Measurements from ENCODE around the gene IFIT1B.
"Not testable (repeated sequence)": the region's sequence is repeated elsewhere in the genome, so short reads cannot be mapped to it uniquely, and the experiment has no call there.

The IFIT1B gene

DNA sequence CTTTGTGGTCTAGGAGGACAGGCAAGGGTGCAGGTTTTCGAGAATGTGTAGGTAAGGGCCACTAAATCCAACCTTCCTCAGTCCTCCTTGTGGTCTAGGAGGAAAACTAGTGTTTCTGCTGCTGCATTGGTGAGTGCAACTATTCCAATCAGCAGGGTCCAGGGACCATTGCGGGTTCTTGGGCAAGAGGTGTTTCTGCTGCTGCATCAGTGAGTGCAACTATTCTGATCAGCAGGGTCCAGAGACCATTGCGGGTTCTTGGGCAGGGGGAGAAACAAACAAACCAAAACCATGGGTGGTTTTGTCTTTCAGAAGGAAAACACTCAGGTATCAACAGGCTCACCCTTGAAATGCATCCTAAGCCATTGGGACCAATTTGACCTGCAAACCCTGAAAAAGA, 29.9 kb downstream of the IFIT1B start:
- not testable (repeated sequence) for FAIRE-seq; DNase-seq (ENCODE audit: insufficient read length, low spot score)

DNA sequence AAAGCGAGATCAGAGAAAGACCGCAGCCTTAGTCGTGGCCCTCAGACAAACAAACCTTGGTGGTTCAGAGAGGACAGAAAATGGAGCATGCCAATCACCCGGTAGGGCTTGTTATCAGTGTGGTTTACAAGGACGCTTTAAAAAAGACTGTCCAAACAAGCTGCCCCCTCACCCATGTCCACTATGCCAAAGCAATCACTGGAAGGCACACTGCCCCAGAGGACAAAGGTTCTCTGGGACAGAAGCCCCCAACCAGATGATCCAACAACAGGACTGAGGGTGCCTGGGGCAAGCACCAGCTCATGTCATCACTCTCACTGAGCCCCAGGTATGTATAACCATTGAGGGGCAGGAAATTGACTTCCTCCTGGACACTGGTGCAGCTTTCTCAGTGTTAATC, 31.4 kb downstream of the IFIT1B start:
- DNase-seq (ENCODE audit: insufficient read length, low spot score); FAIRE-seq: not testable (repeated sequence)

DNA sequence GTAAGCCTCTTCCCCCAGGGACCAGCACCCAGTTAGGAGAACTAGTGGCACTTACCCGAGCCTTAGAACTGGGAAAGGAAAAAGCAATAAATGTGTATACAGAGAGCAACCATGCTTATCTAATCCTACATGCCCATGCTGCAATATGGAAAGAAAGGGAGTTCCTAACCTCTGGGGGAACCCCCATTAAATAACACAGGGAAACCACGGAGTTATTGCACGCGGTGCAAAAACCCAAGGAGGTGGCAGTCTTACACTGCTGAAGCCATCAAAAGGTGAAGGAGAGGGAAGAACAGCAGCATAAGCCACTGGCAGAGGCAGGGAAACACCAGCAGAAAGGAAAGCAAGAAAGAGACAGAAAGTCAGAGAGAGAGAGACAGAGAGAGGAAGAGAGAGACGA, 32.7 kb downstream of the IFIT1B start:
- not testable (repeated sequence) for FAIRE-seq; DNase-seq (ENCODE audit: insufficient read length, low spot score)

DNA sequence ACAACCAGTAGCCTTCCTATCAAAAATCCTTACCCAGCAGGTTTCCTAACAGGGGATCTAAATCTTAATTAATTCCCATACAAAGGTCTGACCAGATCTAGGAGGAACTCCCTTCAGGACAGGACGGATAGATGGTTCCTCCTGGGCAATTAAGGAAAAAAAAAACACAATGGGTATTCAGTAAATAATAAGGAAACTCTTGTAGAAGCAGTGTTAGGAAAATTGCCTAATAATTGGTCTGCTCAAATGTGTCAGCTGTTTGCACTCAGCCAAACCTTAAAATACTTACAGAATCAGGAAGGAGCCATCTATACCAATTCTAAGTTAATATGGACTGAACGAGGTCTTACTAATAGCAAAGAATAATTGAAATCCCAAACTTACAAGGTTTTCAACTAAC, 33.3 kb downstream of the IFIT1B start:
- DNase-seq (ENCODE audit: insufficient read length, low spot score); FAIRE-seq: not testable (repeated sequence)

DNA sequence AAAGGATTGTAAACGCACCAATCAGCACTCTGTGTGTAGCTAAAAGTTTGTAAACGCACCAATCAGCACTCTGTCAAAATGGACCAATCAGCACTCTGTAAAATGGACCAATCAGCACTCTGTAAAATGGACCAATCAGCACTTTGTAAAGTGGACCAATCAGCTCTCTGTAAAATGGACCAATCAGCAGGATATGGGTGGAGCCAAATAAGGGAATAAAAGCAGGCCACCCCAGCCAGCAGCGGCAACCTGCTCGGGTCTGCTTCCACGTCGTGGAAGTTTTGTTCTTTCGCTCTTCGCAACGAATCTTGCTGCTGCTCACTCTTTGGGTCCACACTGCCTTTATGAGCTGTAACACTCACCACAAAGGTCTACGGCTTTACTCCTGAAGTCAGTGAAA, 34.4 kb downstream of the IFIT1B start:
- not testable (repeated sequence) for DNase-seq (ENCODE audit: insufficient read length, low spot score); FAIRE-seq

DNA sequence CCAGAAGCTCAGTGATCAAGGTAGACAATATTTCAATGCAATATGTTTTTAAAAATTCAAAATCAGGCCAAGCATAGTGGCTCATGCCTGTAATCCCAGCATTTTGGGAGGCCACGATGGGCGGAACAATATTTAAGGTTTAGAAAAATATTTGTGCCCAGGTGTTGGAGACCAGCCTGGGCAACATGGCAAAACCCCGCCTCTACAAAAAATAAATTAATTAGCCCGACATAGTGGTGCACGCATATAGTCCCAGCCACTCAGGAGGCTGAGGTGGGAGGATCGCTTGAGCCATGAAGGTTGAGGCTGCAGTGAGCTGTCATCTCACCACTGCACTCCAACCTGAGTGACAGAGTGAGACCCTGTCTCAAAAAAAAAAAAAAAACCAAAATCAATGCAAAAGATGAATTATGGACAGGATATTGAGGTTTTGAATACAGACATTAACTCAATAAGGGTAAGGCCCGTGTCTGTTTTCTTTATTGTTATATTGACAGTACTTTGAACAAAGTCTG, 35.6 kb downstream of the IFIT1B start:
- FAIRE-seq (no peak), DNase-seq (ENCODE audit: insufficient read length, low spot score) (no peak)

DNA sequence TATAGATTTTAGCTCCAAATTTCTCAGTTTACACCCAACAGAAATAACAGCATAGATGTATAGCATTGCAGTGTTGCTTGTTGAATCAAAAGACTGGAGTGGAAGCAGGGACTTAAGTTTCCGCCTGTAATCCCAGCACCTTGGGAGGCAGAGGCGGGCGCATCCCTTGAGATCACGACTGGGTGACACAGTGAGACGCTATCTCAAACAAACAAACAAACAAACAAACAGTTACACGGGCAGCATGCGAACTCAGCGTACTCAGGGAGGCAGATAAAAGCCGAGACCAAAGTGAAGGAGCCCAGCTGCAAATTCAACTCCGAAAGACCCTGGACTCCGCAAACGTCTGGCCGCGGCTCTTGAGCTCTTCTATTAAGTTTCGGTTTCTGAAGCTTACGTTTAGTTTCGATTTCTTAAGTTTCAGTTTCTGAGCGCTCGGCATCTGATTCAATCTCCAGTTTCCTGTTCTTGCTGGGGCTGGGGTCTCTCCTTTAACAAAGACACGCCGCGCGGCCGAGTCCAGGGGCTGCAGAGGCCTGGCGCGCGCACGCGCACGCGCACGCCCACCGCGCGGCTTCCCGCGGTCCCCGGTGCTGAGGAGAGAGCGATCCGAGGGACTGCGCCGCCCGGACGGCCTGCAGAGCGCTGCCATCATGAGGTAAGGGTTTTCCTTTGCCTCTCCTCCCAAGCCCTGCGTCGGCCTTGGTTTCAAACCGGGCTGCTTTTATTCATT, 36.5 kb downstream of the IFIT1B start, which contains the start of gene IFIT5:
IFIT5 (plus strand) TSS at position 423 of the 733 bp plus-strand sequence; CDS start at position 654, 231 bp downstream.
- FAIRE-seq (no peak), DNase-seq (ENCODE audit: insufficient read length, low spot score) (peak; percentile 65)

DNA sequence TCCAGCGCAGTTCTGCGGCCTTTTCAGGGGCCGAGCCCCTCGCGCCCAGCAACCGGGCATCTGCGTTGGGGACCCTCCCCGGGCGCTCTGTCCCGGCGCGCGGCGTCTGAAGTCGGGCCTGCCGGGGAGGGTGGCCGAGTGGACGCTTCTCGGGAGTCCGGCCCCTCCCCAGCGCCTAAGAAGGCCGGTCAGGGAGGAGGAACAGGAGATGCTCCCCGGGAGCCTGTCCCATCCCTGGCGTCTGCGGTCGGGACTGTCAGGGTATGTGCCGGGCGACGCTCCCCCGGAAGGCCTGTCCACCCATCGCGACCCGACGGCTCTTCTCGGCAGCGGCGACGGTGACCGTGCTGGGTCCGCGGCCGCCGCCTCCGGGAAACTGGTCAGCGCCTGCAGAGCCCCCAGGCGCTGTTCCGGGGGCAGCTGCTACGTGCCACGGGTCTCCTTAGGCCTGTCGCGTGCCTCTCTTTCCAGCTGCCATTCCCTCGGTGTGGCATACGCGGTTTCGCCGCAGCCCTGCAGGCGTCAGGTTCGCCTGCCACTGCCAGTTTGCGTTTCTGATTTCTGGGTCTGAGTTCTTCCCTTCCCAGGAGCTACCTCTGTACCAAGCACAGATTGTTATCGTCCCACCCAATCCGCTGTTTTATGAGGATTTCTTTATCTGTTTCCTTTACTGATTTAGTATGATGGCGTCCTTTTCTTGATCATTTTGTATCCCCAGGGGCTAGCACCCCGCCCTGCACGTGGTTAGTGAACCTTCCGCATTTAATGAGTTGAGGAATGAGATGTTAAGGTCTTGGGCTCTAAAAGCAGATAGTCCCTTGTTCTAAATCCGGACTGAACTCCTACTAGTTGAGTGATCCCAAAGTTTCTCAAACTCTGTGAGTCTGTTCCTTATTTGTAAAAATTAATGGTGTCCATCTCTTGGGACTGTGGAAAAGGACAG, 37.3 kb downstream of the IFIT1B start:
- peak; percentile 42 for FAIRE-seq
- DNase-seq (ENCODE audit: insufficient read length, low spot score) = peak; percentile 25

DNA sequence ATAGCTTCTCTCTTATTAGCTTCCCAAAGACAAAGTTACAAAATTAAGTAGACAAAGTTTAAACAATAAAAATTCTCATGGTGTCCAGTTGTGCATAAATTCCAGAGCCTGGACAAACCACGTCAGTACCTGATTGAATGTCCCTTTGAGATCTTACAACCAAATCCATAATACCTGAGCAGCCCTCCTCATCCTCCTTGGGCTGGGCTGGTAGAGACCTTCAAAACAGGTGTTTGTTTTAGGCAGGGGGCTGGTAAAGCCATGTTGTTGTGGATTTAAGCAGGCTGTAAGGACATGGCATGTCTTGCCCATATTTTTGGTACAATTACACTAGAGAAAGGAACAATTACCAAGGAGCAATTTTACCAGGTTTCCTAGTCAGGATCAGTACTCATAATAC, 38.6 kb downstream of the IFIT1B start:
- no peak for FAIRE-seq
- no peak for DNase-seq (ENCODE audit: insufficient read length, low spot score)

DNA sequence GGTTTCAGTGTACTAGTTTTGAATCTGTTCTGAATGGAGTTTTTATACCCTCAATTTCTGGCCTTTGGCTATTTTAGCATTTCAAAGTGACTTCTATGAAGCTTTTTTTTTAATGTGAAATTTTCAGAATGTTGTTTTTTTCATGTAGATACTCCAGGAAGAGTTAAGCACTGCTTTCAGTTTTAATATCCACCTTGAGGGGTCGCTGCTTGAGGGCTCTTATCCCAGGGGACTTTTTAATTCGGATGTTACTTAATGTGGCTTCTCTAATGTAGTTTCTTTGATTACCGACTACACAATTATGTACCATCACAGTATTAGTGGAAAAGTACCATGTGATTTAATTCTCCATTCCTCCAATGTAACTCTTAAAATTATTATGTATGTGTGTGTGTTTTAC, 41.7 kb downstream of the IFIT1B start:
- DNase-seq (ENCODE audit: insufficient read length, low spot score) (no peak), FAIRE-seq (no peak)

DNA sequence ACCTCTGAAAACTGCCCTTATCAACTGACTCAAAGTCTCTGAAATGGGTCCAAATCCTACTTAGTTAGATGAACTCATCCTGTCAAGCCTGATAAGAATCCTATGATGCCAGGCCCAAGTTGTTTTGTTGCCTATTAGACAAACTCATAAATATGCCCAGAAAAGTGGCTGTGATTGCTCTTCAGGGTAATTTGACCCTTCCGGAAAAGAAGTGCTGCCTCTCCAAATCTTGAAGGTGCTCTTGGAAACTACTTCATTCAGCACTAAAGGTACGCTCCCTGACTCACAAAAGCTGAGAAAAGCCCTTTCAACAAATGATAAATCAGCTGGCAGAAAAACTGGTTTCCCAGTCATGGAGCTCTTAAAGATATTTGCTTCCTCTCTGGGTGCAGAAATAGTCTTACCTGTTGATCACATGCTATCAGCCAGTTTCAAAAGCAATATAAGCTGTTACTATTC, 43.2 kb downstream of the IFIT1B start:
- DNase-seq (ENCODE audit: insufficient read length, low spot score) = no peak
- no peak for FAIRE-seq

DNA sequence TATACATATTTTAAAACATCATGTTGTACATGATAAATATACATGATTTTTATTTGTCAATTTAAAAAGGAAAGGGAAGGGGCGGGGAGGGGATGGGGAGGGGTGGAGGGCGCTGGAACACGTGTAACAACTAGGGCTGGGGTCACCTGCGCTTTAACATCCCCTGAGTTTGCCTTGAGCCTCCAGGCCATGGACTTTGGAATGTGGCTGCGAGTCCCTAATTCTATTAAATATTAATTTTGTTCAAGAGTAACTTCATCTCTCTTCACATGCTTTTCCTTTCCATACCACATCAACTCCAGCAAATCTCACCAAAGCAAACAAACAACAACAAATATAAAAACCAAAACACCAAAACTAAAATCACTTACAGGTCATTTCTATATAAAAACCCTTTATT, 47.1 kb downstream of the IFIT1B start:
- no peak for FAIRE-seq
- no peak for DNase-seq (ENCODE audit: insufficient read length, low spot score)

DNA sequence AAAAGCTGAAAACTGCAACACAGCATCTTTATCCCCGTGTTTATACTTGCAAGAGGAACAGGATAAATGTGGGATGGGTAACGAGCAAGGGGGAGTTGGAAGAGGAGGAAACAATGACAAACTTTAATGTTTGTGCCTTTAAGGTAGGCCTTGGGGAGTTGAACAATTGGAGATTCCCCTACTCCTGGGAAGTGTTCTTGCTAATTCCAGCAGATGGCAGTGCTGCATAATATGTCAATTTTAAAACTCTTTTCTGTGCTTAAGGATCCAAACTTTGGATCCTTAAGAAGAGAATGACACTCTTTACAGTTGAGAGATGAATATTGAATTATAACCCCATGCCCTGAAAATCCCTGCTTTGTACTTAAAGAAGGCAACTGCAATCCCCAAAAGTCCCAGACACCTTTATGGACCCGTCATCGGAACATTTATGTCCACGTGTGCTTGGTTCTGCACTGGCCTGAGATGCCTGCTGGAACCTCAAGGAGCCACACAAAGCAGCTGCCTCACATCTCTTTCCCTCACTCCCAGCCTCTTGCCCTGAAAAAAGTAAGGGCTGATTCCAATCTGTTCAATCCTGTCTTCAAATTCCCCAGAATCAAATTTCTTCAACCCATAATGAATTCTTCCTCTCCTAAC, 48.5 kb downstream of the IFIT1B start:
- FAIRE-seq (peak; percentile 36), DNase-seq (ENCODE audit: insufficient read length, low spot score) (peak; percentile 56)

DNA sequence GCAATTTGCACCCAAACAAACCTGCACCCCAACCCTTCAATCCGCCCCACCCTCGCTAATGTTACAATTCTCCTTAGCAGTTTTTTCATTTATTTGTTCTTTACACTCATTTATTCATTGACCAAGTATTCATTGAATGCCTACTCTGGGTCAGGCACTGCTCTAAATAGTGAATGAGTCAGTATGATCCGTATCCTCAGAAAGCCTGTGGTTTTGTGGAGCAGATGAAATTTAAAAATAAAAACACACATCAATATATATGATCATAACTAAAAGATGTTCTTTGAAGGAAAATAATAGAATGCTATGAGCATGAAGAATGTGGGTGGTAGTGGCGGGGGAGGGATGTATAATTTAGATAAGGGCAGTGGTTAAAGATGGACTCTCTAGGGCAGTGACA, 49.8 kb downstream of the IFIT1B start:
- FAIRE-seq (no peak), DNase-seq (ENCODE audit: insufficient read length, low spot score) (no peak)

DNA sequence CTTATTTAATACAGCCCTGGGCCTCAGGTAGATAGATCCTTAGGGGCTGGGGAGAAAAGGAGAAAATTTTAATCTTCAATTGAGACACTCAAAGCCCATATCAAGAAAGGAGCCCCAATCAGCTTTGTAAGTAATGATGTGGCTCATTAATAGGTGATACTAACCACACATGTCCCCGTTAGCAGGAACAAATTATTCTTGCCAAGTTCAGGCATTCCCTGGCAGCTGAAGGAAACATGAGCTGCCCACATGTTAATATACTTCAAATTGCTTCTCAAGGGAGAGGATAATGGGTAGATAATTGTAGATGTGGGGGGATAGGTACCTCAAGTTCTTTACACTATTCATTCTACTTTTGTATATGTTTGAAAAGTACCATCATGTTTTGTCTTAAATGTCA, 51.0 kb downstream of the IFIT1B start:
- DNase-seq (ENCODE audit: insufficient read length, low spot score) = no peak
- no peak for FAIRE-seq

DNA sequence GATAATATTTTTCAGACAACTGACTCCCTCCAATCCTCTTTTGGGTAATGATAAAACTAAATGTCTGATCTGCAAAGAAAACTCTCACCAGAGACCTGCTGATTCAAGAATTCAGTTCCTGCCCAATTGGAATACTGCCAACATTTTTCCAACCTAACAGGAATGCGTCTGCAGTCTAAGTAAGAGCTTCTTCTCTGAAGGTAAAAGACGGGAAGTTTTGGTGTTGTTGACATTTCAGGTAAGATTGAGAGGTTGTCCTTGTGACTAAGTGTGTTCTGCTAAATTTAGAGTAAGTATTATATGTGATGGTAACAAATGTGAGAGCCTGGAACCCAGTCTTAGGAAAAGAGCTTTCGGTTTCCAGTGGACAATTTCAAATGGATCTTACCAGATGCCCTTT, 54.1 kb downstream of the IFIT1B start:
- FAIRE-seq = no peak
- DNase-seq (ENCODE audit: insufficient read length, low spot score) = peak; percentile 14
